ENCODE data around the gene GAB3. TPM values are rescaled to one million over a fixed set of nuclear protein-coding genes. Genes with fewer than 3 reads are reported as not detected.

The GAB3 gene
- total RNA-seq, 1 experiment from 2014 or later, result 0.17 TPM

GRCh38 chrX:154731184-154731583 lies 19.7 kb downstream of the GAB3 start:
- TF ChIP-seq CTCF (conservative IDR thresholded peaks at IDR 0.05) (no peak), EZH2 (IDR thresholded peaks at IDR 0.05; ENCODE audit: low read depth) (no peak)
- H3K4me1 ChIP-seq (replicated peaks; ENCODE audit: insufficient read depth), result peaks cover 30% of the 10 kb centered on the region
- H3K9me2 ChIP-seq (ENCODE audit: insufficient read depth), result no peaks in the 10 kb centered on the region
- H2AFZ ChIP-seq, result no peak overlapping the region
- H3K27me3 ChIP-seq (ENCODE audit: insufficient read depth, low read depth), result no peaks in the 10 kb centered on the region
- POLR2A ChIA-PET (ENCODE audit: unreplicated experiment), result no interaction called here
- intact Hi-C loops (cut with micrococcal nuclease; ENCODE audit: unreplicated experiment), result no loop called here
- H3K79me2 ChIP-seq (ENCODE audit: low read depth), result no peaks in the 10 kb centered on the region
- H3F3A ChIP-seq (ENCODE audit: insufficient read depth, low read depth), result peaks cover 6% of the 10 kb centered on the region; the same call in 1 of the 2 replicates
- no peaks in the 10 kb centered on the region for H3K36me3 ChIP-seq (ENCODE audit: low read depth)
- DNase-seq, result no peak
- no peaks in the 10 kb centered on the region for H3K9me3 ChIP-seq (ENCODE audit: insufficient read depth, low read depth)
- no peak overlapping the region for H3K4me3 ChIP-seq
- no TSS peak for BruUV-seq (replicated peaks)
- CTCF ChIA-PET, result no interaction called here
- H3K4me2 ChIP-seq, result no peak overlapping the region
- H3K27ac ChIP-seq, result no peak overlapping the region
- no peaks in the 10 kb centered on the region for H4K20me1 ChIP-seq (ENCODE audit: insufficient read depth)

- intact Hi-C loops (cut with micrococcal nuclease; ENCODE audit: unreplicated experiment), result no loop called here
- CTCF ChIA-PET, result interaction anchor here (0.5 kb wide), 1 partner anchor 48 kb away, joined by 3 read pairs; no protein-coding TSS in a partner anchor
Observed at GRCh38 chrX:154730253-154730891, 20.5 kb downstream of the GAB3 start.

GRCh38 chrX:154729439-154729838 lies 21.4 kb downstream of the GAB3 start:
- H4K20me1 ChIP-seq (ENCODE audit: insufficient read depth), result no peaks in the 10 kb centered on the region
- TF ChIP-seq CTCF (conservative IDR thresholded peaks at IDR 0.05), result no peak
- no peak for TF ChIP-seq EZH2 (IDR thresholded peaks at IDR 0.05; ENCODE audit: low read depth)
- peaks cover 30% of the 10 kb centered on the region for H3K4me1 ChIP-seq (replicated peaks; ENCODE audit: insufficient read depth)
- no peak overlapping the region for H3K4me3 ChIP-seq
- no peaks in the 10 kb centered on the region for H3K79me2 ChIP-seq (ENCODE audit: low read depth)
- CTCF ChIA-PET, result no interaction called here
- BruUV-seq (replicated peaks), result no TSS peak
- H3K36me3 ChIP-seq (ENCODE audit: low read depth), result no peaks in the 10 kb centered on the region
- H3K9me2 ChIP-seq (ENCODE audit: insufficient read depth), result no peaks in the 10 kb centered on the region
- no peak overlapping the region for H3K27ac ChIP-seq
- no peak overlapping the region for H2AFZ ChIP-seq
- intact Hi-C loops (cut with micrococcal nuclease; ENCODE audit: unreplicated experiment), result no loop called here
- DNase-seq, result no peak
- no peak overlapping the region for H3K4me2 ChIP-seq
- H3K9me3 ChIP-seq (ENCODE audit: insufficient read depth, low read depth), result no peaks in the 10 kb centered on the region
- H3K27me3 ChIP-seq (ENCODE audit: insufficient read depth, low read depth), result no peaks in the 10 kb centered on the region
- peaks cover 6% of the 10 kb centered on the region; the same call in 1 of the 2 replicates for H3F3A ChIP-seq (ENCODE audit: insufficient read depth, low read depth)
- POLR2A ChIA-PET (ENCODE audit: unreplicated experiment), result no interaction called here

More at GRCh38 chrX:154730253-154730891, 20.5 kb downstream of the GAB3 start:
- Histone ChIP-seq H3K9me3 (ENCODE audit: insufficient read depth, low read depth) (no peaks in the 10 kb centered on the region), H3K4me2 (no peak overlapping the region), H3K36me3 (ENCODE audit: low read depth) (no peaks in the 10 kb centered on the region), H3K4me1 (replicated peaks; ENCODE audit: insufficient read depth) (peaks cover 30% of the 10 kb centered on the region), H3K9me2 (ENCODE audit: insufficient read depth) (no peaks in the 10 kb centered on the region), H3K4me3 (no peak overlapping the region), H4K20me1 (ENCODE audit: insufficient read depth) (no peaks in the 10 kb centered on the region), H3K27ac (no peak overlapping the region), H2AFZ (no peak overlapping the region), H3K27me3 (ENCODE audit: insufficient read depth, low read depth) (no peaks in the 10 kb centered on the region), H3K79me2 (ENCODE audit: low read depth) (no peaks in the 10 kb centered on the region), H3F3A (ENCODE audit: insufficient read depth, low read depth) (peaks cover 6% of the 10 kb centered on the region; the same call in 1 of the 2 replicates)
- no TSS peak for BruUV-seq (replicated peaks)
- peak in 1 of 2 experiments; percentile 63 for DNase-seq
- POLR2A ChIA-PET (ENCODE audit: unreplicated experiment), result interaction anchor here (0.7 kb wide), 1 partner anchor 1130 kb away, joined by 4 read pairs; no protein-coding TSS in a partner anchor
- no peak for TF ChIP-seq EZH2 (IDR thresholded peaks at IDR 0.05; ENCODE audit: low read depth)
- no peak for TF ChIP-seq CTCF (conservative IDR thresholded peaks at IDR 0.05)

Measured in PC-9 (cell line).